CD4-positive, alpha-beta T cell treated with Interleukin-12 subunit alpha and Interleukin-12 subunit beta, for 1 hour (primary cell): ENCODE measurements around the gene PBLD.
A peak's percentile ranks its signal among the peaks of the same experiment; 100 is the strongest.
"Not testable (repeated sequence)": the region's sequence is repeated elsewhere in the genome, so short reads cannot be mapped to it uniquely, and the experiment has no call there.

Experiments used
- DNase-seq: peaks from one replicate; pipeline ENCODE4 v3.0.0-alpha.2; 2020

Gene PBLD

DNA sequence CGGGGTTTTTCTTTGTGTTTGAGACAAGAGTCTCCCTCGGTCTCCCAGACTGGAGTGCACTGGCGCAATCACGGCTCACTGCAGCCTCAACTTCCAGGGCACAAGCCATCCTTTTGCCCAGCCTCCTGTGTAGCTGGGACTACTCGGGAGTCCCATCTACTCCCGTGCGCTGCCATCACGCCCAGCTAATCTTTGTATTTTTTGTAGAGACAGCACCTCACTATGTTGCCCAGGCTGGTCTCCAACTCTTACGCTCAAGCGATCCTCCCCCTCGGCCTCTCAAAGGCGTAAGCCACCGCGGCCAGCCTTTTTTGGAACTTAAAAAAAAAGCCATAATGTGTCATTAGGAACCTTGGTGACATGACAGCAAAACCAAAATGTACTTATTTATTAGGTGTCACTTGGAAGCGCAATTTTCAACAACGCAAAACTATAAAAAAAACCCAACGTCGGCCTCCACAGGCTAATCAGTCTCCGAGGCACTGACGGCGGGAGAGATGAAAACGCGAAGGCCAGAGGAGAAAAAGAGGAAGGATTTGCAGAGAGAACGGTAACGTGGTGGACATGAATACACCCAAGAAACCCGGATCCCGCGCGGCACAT is 1.8 kb downstream of the PBLD start:
- DNase-seq: no peak

DNA sequence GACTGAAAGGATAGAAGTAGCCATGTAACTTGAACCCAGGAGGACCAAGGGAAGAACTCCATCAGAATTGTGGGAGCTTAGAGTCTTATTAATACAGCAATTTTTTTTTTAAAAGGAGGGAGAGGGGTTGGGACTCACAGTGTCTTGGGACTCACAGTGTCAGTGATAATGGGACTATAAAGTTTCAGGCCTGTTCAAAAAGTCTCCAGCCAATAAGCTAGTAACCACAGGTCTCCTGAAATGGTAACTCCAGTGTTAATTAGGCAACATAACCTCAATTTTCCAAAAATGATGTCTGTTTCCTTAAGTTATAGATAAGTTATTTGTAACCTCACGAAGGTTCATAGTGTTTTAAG is 3.2 kb downstream of the PBLD start:
- no peak for DNase-seq

DNA sequence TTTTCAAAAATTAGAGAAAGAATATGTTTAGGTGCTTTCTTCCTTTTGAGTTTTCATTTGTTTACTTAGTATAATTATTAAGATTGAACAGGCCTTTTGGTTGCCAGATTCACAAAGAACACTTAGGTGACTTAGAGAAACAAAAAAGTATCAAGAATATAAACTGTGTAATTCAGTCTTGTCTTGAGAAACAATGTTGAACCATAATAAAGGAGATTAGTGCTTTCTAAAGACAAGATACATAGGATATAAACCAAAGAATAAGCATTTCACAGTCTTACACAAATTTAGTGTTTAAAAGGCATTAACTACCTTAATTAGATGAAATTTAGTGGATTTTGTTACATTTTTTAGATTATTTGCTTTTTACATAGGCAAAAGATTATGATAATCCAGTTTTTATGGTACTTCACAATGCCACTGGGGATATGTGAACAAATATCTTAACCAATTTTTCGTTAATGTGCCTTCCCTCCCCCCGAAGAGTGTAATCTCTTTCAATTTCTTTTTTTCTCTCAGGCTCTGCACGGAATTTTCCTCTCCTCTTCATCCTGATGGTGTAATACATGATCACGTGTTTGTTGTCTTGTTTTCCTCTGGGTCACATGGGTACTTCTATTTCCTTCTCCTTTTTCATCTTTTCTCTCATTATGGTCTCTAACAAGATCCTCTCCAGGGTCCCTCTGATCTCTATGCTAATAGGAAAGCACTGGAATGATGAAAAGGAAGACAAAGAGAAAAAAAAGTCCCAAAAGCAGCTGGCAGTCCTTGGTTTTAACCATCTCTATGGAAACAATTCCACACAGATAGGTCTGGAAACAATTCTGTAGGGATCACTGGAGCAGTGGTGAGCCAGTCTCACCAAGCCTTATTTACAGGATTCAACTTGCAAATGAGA is 4.6 kb downstream of the PBLD start:
- no peak for DNase-seq

DNA sequence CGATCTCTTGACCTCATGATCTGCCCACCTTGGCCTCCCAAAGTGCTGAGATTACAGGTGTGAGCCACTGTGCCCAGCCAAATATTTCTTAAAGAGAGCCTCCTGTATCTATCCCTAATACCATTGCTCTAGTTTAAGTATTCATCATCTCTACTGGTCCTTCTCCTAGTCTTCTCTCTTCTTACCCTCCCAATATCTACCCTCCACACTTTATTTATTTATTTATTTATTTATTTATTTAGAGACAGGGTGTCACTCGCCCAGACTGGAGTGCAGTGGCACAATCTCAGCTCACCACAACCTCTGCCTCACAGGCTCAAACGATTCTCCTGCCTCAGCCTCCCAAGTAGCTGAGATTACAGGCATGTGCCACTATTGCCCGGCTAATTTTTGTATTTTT is 8.3 kb downstream of the PBLD start:
- not testable (repeated sequence) for DNase-seq

DNA sequence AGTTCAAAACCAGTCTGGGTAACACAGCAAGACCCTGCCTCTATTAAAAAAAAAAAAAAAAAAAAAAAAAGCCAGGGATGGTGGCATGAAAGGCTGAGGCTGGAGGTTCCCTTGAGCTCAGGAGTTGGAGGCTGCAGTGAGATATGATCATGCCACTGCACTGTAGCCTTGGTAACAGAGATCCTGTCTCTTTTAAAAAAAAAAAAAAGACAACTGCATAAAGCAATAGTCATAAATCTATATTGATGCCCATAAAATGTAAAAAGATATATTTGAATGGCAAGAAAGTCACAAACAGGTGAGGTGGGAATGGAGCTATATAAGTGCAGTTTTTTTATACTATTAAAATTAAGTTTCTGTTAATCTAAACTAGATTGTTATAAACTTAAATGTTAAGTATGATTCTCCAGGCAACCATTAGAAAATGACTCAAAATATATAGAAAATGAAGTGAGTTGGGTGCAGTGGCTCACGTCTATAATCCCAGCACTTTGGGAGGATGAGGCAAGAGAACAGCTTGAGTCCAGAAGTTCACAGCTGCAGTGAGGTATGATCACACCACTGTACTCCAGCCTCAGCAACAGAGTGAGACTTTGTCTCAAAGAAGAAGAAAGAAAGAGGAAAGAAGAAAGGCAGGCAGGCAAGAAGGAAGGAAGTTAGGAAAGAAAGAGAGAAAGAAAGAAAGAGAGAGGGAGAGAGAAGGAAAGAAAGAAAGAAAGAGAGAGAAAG is 14.2 kb downstream of the PBLD start:
- no peak for DNase-seq

DNA sequence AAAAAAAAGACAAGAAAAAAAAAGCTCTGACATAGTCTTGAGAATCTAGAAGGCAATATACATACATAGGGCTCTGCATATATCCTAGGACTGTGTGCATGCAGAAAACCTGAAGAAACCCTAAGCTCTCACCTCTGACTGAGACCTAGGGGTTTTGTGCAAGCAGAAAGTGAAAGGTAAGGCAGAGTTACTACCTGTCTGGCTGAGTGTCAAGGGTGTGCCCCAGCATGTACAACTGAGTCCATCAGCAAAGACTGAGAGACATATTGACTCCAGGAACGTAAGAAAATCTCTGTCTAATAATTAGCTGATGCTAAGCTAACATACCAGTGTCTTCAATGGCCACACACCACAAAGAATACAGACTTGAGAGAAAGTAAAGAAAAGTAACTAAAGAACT is 17.1 kb downstream of the PBLD start:
- DNase-seq: no peak

DNA sequence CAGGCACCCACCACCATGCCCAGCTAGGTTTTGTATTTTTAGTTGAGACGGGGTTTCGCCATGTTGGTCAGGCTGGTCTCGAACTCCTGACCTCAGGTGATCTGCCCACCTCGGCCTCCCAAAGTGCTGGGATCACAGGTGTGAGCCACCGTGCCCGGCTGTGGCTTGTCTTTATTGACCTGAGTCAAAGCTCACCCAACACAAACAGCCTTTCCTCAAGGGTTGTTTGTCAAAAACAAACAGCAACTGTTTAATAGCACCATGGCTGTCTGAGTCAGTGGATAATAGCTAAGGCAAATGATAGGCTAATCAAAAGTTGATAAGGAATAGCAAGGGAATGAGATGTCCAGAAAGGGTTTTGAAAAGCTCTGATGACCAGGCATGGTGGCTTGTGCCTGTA is 17.8 kb downstream of the PBLD start:
- not testable (repeated sequence) for DNase-seq

DNA sequence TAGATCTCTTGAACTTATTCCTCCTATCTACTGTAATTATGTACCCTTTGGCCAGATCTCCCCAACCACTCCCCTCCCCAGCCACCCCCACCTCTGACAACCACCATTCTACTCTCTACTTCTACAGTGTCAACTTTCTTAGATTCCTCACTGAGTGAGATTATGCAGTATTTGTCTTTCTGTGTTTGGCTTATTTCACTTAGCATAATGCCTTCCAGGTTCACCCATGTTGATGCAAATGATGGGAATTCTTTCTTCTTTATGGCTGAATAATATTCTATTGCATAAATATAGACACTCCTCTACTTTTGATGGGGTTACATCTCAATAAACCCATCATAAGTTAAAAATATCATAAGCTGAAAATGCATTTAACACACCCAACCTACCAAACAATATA is 22.2 kb downstream of the PBLD start:
- DNase-seq: no peak

DNA sequence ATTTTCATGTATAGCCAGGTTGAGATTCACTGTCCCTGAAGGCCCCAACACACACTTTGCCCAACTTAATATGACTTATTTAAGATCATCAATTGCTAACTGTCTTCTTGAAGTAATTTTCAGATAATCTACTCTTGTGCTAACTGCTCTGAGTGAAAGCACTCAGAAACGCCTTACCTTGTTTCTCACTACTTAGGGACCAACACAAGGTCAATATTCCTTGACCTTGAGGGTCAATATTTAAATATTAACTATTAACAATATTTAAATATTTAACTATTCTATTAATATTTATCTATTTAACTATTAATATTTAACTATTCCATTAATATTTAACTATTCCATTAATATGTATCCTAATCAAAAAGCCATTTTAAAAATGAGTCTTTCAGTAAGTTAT is 26.9 kb downstream of the PBLD start:
- DNase-seq: no peak

DNA sequence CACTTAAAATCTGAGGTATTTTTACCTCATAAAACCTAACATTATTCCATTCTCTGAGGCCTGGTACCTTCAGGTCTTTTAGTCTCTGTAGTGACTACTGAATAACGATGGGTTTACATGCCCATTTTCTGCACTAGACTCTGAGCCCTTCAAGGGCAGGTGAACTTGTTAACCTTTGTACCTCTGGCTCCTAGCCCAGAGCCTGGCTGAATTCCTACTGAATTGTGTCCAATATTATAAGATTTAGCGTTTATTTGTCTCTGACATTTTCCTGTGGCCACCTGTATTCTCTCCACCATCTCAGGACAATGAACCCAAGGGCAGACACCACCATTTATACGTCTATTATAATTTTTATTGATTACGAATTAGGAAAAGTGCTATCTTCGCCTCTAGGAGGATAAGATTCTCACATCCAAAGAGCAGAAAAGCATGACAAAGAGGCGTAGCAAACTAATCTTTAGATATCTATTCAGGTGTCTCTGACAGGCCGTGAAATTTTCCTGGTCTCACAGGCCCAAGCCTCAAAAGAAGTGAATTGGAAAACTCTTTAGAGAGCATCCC is 28.8 kb downstream of the PBLD start:
- no peak for DNase-seq

DNA sequence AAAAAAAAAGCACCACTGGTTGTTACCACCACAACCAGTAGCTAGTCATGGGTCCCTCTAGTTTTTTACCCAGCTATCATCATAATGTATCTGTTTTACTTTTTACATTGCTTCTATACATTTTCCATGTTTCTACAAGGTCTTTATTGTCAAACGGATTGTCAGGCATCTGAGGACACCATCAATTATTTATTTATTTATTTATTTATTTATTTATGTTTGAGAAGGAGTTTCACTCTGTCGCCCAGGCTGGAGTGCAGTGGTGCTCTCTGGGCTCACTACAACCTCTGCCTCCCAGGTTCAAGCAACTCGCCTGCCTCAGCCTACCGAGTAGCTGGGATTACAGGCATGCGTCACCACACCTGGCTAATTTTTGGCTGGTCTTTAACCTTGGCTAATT is 29.9 kb downstream of the PBLD start:
- no peak for DNase-seq

DNA sequence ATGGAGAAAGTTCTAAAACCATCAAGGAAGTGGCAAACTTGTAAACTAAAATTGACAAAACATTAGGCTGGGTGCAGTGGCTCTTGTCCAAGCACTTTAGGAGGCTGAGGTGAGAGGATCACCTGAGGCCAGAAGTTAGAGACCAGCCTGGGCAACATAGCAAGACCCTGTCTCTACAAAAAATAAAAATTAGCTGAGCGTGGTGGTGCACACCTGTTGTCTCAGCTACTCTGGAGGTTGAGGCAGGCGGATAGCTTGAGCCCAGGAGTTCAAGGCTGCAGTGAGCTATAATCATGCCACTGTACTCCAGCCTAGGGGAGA is 30.3 kb downstream of the PBLD start:
- no peak for DNase-seq

DNA sequence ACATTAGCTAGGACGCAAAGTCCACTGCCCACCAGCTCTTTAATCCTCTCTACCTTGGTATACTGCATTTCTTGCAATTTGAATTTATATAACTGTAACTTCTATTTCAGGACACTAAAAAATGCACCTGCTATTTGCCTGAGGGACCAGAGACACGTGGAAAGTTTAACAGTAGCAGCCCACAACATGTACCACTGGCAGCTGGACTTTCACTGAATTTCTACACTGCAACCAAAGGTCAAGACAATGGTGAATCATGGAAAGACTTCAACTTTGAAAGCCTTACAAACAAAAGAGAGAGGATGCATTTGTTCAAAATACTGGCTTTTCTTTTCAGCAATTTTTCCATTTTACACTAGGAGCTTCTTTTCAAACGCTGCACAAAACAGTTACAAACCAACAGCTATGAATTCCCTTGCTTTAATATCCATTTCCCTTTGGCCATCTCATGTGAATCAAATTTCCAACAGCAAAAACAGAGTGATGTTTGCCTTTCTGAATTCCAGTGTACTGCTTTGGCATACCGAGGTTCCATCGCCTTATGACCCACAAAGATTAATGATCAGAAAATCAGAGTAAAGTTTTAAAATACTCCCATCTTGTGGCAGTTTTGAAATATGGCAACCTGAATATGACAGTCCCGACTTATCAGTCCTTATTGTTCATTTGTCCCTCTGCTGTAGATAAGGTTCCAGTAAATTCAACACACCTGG is 30.8 kb downstream of the PBLD start:
- peak; percentile 37 for DNase-seq

DNA sequence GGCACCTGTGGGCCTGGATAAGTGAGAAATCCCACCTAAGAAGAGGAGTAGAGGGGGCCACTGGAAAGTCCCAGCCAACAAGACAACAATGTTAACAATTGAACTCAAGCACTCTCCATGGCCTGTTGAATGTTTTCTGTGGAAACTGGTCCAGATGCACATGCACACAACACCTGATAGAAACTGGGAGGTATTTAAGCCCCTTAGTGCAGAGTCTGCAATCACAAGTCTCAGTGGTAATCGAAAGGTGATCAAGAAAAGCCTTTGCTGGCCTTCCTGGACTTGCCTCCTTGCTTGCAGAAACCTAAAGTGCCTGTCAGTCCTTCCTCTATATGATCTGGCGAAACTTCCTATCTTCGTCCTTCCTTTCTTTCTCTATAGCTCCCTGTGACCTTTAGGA is 31.4 kb downstream of the PBLD start:
- DNase-seq: no peak

DNA sequence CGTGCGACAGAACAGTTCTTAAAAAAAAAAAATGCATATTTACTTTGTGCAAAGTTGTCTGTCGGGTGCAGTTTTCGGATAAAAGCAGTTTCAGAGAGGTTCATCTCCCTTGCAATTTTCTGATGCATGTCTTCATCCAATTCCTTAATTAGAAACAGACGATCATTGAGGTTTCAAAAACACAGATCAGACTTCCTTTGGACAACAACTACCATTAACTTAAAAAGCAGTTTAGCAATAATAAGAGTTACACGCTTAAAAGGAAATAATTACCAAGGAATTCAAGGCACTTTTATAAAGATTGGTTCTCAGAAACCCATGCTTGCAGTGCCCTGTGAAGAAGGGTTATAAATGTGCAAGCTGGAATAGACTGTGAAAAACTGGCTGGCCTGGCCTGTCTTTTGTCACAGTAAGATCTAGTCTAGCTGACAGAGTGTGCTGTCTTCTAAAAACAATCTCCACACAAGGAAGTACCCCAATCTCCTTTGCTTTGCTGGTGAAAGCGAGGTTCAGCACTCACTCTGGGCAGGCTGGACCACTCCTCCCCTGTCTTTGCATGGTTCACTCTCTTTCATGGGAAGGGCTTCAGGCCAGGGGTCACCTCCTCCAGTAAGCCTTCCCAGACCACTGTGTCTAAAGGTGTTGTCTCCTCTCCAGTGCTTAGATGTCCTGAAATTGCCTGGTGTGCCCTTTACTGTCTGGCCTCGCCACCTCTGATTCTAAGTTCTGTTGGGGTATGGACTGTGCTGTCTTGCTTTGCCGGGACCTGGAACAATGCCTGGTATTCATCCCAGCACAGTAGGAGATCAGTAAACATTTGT is 35.7 kb downstream of the PBLD start:
- no peak for DNase-seq

DNA sequence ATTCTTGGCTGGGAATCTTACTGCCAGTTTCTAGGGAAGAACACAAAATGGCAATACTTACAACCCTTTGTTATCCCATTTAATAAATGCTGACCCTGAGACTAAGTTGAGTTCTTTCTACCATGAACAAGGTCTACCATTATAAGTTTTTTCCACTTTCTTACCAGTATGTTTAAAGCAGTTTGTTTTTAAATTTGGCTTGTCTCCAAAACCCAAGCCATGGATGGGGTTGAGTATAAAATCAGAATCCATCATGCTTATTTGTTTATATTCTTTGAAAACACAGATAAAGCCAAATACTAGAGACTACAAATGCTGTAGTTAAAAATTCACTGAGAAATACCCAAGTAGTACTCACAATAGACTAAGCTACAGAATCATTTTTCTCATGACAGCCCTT is 42.0 kb downstream of the PBLD start:
- no peak for DNase-seq

DNA sequence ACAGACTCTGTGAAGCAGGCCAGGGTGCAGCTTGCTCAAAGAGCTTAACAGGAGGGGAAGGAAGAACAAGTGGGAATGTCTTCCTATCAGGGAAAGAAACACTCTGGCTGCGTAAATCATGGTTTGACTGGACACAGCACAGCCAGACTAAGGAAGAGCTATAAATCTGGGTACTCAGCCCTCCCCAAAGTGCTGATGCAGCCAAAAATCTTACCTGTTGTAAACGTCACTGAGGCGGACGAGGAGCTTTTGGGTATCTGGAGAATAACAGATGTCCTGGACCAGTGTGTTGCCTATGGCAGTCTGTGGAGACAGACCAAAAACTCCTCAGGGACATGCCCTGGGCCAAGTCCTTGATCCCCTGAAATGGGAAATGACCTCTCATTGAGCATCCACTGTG is 44.0 kb downstream of the PBLD start:
- DNase-seq: no peak

DNA sequence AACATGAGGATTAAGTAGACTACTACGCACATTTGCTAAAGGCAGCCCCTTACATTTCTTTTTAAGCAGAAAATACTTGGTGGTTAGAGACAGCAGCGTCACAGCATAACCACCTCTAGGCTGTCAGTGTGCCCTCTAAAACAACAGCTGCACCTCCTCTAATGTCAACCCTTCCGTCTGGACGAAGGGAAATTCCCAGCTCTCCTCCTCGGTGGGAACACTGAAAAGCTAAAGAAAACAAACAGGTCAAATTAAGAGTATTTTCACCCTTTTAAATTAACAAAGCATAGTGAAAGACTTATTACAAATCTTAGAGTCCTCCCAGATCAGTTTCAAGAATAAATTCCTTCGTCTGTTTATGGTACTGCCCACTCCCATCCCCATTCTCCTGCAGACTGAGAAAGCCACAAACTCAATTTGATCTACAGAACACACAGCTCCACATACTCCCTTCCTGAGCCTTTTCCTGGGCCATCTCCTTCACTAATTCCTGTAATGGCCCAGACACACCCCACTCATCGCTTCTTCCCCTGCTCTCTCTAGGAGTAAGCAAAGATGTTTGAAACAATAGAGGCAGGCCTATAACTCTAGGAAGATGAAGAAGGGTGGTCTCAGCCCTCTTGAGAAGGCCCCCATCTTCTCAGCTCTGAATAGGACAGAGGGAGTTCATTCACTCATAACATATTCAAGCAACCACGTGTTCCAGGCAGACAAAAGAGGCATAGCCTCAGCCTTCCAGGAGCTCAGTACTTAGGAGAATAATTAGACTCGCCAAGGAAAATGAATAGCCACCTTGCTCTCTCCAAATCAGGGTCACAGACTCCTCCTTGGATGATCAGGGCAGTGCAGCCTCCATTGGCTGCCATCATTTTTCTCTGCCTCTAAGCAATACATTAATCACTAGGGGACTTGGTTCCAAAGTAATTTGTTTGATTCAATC is 48.4 kb downstream of the PBLD start:
- DNase-seq: no peak

DNA sequence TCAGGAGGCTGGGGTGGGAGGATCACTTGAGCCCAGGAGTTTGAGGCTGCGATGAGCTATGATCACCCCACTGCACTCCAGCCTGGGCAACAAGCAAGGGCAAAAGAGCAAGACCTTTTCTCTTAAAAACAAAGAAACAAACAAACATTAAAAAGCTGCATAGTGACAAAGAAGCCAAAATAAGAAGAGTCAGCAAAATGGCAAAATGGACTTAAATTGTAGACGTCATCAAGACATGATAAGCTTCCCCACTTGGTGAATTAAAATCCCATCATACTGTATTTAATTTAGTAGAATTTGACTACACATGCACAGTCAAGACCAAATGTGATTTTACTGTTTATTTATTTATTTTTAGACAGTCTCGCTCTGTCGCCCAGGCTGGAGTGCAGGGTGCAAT is 52.0 kb downstream of the PBLD start:
- DNase-seq: no peak

DNA sequence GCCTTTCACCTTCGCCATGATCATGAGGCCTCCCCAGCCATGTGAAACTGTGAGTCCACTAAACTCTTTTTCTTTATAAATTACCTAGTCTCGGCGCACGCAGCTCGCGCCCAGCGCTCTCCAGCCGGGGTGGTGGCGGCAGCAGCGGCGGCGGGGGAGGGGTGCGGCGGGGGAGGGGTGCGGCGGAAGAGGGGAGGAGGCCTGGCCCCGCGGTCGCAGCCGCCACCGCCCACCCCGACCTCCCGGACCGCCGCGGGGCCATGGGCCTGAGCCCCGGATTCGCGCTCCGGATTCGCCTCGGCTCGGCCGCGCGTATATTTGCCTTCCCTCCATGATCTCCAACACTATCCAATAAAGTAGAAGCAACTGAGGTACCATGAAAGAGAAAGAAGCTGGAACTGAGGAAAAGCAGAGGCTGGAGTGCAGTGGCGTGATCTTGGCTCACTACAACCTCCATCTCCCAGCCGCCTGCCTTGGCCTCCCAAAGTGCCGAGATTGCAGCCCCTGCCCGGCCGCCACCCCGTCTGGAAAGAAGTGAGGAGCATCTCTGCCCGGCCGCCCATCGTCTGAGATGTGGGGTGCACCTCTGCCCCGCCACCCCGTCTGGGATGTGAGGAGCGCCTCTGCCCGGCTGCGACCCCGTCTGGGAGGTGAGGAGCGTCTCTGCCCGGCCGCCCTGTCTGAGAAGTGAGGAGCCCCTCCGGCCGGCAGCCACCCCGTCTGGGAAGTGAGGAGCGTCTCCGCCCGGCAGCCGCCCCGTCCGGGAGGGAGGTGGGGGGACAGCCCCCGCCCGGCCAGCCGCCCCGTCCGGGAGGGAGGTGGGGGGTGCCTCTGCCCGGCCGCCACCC is 53.6 kb downstream of the PBLD start:
- not testable (repeated sequence) for DNase-seq
